ENCODE data around the gene TENM3.
"Not testable (repeated sequence)": the region's sequence is repeated elsewhere in the genome, so short reads cannot be mapped to it uniquely, and the experiment has no call there.

Gene TENM3

GRCh38 chr4:182809417-182810102, 566.4 kb downstream of the TENM3 start:
- DNase-seq (ENCODE audit: low spot score), result peak; percentile 27
- ChIA-PET CTCF (interaction anchor here (0.6 kb wide), 2 partner anchors 45 to 126 kb away, joined by 3 read pairs; no protein-coding TSS in a partner anchor), POLR2A (ENCODE audit: low non-redundant PET) (no interaction called here)
- no peak; the same call in 1 of the 2 replicates for TF ChIP-seq CTCF (conservative IDR thresholded peaks at IDR 0.05; ENCODE audit: low read depth)
- H3K27ac ChIP-seq, result peak overlapping the region; percentile 57

- no peak for DNase-seq (ENCODE audit: low spot score)
- H3K27ac ChIP-seq, result no peak overlapping the region
- no peak for TF ChIP-seq CTCF (conservative IDR thresholded peaks at IDR 0.05; ENCODE audit: low read depth)
- ChIA-PET CTCF (no interaction called here), POLR2A (ENCODE audit: low non-redundant PET) (no interaction called here)
These were observed 567.0 kb downstream of the TENM3 start for GRCh38 chr4:182810103-182810615.

GRCh38 chr4:182812916-182813315, 569.7 kb downstream of the TENM3 start:
- no peak for DNase-seq (ENCODE audit: low spot score)
- no peak for TF ChIP-seq CTCF (conservative IDR thresholded peaks at IDR 0.05; ENCODE audit: low read depth)
- H3K27ac ChIP-seq, result peak overlapping the region; percentile 79
- ChIA-PET POLR2A (ENCODE audit: low non-redundant PET) (no interaction called here), CTCF (no interaction called here)

- POLR2A ChIA-PET (ENCODE audit: low non-redundant PET), result not testable (repeated sequence)
- CTCF ChIA-PET, result interaction anchor here (0.5 to 0.6 kb wide), 2 partner anchors 912 to 1206 kb away, joined by 3 to 4 read pairs; no protein-coding TSS in a partner anchor
- peak; percentile 51 for DNase-seq (ENCODE audit: low spot score)
- peak overlapping the region; percentile 79 for H3K27ac ChIP-seq
These were observed 570.9 kb downstream of the TENM3 start for GRCh38 chr4:182814065-182814464.

GRCh38 chr4:182818926-182819730, 575.9 kb downstream of the TENM3 start:
- DNase-seq (ENCODE audit: low spot score), result no peak
- peak overlapping the region; percentile 83 for H3K27ac ChIP-seq
- POLR2A ChIA-PET (ENCODE audit: low non-redundant PET), result no interaction called here
- no peak for TF ChIP-seq CTCF (conservative IDR thresholded peaks at IDR 0.05; ENCODE audit: low read depth)
- CTCF ChIA-PET, result no interaction called here

GRCh38 chr4:182819751-182820150, 576.5 kb downstream of the TENM3 start:
- TF ChIP-seq CTCF (conservative IDR thresholded peaks at IDR 0.05; ENCODE audit: low read depth), result no peak
- CTCF ChIA-PET, result no interaction called here
- DNase-seq (ENCODE audit: low spot score), result no peak
- H3K27ac ChIP-seq, result peak overlapping the region; percentile 83
- POLR2A ChIA-PET (ENCODE audit: low non-redundant PET), result no interaction called here

- TF ChIP-seq CTCF (conservative IDR thresholded peaks at IDR 0.05; ENCODE audit: low read depth), result no peak
- POLR2A ChIA-PET (ENCODE audit: low non-redundant PET), result no interaction called here
- CTCF ChIA-PET, result no interaction called here
- no peak for DNase-seq (ENCODE audit: low spot score)
- H3K27ac ChIP-seq, result peak overlapping the region; percentile 52
These were observed 579.4 kb downstream of the TENM3 start for GRCh38 chr4:182822554-182822953.

Measured in RWPE1 (cell line).